ENCODE measurements around the gene GADL1.

The GADL1 gene

DNA sequence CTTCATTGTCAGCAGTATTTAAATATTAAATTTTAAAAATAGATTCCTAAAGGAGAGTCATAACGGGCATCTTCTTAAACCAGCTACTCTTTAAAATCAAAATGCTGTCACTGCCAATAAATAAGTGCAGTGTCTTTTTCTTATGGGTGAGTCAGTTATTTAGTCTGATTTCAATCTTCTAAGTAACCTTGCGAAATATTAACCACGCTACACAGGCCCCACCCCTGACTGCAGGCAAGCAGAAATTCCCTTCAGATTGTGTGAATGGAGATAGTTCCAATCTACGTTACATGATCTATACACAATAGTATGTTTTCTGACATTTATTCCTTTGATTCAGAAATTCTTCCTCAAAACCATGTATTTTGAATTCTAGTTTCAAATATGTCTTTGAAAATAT, 141.5 kb downstream of the GADL1 start:
- no peak for DNase-seq

DNA sequence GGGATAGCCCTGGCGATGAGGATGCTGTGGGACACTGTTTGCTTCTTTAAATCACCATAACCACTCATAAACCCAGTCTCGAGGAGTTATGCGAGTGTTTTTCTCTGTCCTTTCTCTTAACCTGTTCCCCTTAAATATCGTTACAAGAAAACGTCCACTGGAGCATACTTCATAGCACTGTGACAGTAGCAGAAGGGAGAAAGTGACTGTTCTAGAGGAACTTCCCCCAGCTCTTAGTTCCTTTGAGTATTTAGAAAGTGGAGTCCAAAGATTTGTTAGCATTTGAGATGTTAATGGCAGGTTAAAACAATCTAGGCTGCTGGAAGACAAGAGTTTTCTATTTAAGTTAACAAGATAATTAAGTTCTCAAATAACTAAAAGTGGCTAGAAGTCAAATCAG, 142.0 kb downstream of the GADL1 start:
- DNase-seq: no peak

DNA sequence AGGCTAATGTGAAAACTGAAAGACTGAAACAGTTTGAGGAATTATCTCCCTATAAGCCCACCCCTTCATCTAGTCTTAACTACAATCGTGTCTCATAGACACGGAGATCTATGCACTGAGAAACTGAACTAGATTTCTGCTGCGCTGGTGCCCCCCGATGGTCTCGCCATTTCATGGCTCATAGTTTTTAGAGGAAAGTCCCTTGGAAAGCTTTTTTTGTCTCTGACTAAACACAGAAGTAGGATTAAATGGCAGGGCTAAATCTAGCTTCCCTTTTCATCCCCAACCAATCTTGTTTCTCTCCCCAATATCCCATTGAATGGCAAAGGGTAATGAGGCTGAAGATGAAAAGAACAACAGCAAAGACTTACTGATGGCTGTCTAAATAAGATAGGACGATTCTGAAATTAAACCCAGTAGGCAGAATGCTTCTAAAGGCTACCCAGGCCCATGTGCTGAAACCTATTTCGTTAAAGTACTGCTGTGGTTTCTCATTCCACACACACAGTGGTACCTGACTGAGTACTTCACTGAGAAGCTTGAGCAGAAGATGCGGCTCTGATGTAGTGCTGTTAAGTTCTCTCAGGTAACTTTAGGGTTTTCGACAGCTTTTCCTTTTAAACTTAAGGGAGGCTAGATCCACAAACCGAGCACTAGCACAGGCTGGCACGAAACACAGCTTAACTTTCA, 142.7 kb downstream of the GADL1 start:
- peak; percentile 3 for DNase-seq

DNA sequence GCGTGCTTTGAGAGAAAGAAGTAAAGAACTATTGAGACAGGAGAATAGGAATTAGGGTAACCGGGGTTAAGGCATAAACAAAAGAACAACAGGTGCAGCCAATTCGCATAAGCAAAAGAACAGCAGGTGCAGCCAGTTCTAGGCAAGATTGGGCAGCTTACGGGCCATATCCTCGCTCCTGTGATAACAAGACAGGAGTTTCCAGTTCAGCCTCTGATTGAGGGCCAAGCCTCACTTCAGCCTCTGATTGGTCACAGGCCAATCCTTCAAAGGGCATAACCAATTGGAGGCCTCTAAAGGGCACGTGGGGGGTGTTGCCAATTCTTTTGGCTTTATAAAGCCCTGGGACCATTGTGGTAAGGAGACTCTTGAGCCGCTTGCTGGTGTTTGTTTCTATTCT, 143.5 kb downstream of the GADL1 start:
- peak; percentile 33 for DNase-seq

DNA sequence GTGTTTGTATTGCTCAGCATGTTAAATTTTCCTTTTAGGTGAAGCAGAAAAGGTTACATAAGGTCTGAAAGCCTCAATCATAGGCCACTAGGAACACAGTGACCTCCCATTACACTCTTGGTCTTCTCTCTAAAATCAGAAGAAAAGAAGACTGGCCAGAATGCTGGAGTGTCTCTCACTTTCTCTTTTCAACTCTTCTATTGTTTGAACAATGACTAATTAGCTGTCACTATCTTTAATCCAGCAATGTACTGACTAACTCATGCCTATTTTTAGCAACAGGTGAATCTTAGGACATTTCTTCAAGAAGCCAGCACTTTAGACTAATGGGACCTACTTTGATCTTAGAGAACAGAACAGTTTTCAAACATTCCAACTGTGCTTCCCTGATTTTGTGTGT, 145.2 kb downstream of the GADL1 start:
- no peak for DNase-seq

DNA sequence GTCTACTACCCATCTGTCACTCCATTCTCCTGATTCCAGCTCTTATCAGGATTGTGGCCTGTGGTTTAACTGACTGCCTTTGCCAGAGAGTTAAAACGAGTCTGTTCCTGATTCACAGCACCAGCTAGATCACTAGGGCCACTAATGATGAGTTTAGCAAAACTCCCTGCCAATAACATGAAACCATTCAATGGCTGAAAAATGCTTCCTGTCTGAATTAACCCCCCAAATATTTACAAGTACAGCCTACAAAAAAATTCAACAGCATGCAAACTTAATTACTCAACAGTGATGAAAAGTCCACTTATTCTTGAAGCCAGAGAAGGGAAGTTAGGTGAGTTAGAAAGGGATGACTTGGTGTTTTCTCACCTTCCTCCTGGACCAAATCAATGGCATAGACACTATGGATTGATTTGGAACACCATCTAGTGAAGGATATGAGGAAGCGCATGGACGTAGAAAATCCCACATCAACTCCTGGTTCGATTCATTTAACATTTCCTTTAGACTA, 146.6 kb downstream of the GADL1 start:
- peak; percentile 4 for DNase-seq

DNA sequence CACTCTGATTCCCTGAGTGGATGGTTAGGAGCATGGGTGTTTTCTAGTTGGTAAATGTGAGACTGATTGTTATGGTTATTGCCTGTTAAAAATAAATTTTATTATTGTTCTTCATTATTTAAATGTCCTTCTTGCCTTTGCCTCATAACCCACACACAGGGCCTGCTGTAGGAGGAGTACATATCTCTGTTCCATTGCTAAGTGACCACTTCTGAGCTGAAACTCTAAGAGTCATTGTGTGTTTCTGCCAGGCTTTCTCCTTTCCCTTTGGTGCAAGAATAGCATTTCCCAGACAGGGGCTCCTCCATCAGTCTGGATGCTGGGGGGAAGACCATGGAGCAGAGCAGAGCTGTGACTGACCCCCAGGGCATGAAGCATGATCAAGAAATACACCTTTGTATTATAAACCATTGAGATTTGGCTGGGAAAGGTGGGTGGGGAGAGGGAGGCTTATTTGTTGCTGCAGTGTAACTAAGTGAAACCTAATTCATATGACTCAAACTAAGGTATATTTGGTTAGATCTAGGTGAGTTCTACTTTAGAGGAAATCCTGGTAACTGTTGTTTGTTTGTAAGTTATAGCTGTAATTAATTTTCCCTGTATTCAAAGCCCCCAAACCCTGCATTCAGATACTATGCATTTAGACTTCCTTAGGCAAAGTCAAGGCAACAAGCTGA, 150.7 kb downstream of the GADL1 start:
- no peak for DNase-seq

DNA sequence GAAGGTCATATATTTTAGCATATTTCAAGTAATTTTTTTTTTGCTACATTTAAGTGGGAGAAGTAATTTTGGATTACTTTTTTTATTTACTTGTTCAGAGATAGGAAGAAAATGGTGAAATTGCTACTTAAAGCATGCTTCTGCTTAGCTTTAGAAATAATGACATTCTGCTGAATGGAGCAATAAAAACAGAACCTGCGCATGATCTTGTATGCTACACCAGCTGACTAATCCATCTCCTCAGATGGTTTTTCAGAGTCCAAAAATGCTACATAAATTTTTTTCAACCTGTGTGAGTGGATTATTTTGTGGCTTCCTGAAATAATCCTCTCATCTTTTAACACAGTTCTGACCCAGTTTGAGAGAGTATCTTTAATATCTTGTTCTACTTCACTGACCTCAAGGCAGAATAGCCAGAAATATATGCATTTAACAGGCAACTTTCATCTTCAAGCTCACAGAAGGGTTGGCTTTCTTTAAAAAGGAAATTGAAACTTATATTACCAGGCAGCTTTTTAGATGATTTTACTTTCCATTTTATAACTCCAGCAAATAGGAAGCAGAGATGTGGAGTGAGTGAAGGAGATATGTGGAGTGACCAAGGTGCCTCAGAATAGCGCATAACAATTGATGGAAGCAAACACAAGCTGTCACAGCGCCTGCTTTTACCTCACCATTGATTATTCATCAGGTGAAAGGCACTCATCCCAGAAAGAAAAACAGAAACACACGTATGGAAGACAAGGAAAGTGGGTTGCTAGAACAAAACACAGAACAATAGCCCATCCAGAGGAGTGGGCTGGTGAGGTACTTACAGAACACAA, 151.5 kb downstream of the GADL1 start:
- peak; percentile 35 for DNase-seq

DNA sequence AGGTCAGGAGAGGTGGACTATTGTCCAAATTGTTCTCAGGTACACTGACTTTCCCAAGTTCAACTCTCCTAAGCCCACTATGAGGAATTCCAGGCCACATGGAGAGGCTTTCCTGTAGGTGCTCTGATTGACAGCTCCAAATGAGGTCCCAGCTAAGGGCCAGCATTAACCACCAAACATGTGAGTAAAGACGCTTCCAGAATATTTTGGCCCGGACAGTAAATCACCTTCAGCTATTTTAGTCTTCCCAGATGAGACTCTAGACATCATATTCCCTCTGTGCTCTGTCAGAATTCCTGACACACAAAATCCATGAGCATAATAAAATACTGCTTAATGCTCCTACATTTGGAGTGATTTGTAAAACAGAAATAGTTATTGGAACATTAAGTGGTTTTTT, 152.6 kb downstream of the GADL1 start:
- no peak for DNase-seq

DNA sequence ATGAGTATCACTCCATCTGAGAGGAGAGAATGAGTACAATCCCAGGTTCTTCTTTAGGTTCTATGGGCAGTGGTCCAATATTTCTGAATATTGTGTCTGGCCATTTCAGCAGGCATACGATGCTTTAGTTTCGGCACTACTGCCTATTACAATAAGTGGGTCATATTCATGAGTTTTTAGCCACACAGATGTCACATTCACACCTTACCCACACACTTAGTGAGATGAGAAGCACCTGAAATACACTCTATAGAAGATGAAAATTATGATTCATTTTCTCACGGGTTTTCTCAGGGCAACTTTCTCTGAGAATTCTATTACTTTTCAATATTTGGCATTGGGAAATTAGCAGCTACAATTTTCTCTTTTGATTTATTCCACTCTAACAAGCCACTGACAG, 155.9 kb downstream of the GADL1 start:
- DNase-seq: no peak

DNA sequence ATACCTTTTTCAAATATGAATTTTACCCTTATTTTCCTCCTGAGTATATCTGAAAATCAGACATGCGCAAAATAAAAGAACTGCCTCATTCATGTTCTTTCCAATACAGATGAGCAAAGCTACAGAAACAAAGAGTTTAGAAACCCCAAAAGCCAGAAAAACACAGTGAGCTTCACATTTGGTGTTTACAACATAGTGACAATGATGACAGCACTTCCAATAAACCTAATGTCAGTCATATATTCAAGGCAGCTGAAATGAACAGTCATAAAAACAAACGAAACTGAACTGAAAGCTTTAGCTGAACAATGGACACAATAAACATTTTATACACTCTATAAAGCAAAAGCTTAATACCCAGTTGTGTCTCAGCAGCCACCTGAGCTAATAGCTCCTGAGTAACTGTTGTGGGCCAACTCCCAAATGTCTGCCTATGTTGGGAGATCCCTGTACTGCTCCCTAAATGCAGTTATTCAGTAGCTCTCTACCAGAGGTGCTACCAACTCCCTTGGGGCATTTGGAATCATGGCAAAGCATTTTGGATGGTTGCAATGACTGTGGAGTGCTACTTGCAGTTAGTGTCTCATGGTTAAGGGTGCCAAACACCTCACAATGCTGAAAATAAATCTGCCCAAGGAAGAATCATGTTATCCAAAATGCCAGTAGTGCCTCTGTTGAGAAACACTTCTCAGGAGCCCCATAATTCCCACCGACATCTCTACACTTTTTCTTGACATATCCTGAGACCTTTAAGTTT, 156.5 kb downstream of the GADL1 start:
- DNase-seq: no peak

DNA sequence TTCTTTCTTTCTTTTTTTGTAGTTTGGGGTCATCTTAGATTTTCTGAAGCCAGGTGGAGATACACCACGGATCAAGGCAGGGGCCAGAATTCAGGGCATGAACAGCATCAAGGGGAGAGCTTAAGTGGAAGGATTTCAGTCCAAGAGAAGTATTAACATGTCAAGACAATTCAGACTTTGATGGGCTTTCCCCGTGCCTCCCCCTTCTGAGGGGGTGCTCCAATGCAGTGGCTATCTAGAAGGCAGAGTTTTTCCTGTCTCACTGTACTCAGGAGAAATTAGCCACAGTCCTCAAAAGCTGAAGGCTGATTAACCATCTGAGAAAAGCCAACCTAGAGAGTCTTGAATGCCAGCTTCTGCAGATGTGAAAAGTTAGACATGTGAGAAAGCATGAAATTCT, 160.8 kb downstream of the GADL1 start:
- DNase-seq: no peak

DNA sequence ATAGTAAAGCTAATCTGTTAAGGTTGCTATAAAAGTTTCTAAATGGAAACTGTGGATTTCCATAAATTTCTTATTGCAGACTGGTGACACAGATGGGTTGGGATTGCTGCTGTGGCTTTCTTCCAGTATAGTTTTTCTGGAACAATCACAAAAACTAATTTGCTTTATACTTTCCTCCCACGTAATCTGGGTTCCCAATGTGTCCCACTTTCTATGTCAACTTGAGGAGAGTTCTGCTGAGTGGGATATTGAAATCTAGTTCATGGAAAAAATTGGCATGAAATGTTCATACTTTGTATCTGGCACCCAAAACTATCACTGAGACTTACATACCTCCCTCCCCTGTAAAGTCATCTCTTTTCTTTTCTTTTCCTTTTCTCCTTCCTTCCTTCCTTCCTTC, 161.3 kb downstream of the GADL1 start:
- no peak for DNase-seq

DNA sequence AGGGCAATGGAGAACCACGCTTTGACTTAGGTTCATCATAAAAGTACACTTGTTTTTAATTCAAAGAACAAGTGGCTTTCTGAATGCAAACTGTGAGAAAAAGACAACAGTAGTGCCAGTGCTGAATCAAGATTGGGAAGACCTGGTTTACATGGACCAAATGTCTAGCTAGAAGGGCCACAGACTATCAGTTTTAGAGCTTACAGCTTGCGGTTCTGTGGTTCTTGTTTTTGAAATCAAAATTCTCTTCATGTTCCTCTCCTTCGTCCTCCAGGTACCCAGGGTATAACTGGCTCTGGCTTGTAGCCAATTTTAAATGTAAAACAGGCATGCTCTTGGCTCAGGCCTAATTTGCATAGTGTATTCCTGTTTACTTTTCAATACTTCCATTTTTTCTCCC, 163.5 kb downstream of the GADL1 start:
- DNase-seq: no peak

DNA sequence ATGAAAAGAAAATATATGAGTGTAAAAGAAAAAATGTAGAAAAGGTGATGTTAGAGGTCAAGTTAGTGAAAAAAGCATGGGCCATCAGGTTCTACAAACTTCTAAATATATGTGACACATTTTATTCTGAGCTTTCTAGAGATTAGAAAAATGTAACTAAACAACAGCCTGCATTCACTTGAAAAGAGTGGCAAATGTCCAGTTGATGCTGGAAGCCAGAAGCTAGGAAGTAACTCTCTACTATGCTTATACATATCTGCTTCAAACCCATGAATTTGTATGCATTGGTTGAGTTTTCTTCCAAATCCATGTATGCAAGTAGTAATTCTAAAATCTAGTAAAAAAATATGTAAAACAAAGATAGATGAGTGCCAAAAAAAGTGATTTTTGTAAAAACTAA, 164.5 kb downstream of the GADL1 start:
- no peak for DNase-seq

DNA sequence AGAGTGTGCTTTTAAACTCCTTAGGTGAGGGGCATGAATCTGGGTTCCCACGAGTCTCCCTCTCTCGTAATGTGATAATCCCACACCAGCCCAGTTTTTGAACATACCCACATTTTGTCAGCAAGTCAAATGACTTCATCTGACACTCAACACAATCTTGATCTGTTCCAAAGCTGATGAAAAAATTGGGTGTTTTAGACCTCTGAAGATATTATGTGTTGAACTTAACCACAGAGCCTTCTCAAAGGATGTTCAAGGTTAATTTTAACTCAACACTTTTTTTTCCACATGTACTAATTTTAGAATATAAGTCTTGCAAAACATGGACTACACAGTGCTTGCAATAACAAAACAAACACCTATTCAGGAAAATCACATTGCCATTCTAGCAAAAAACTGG, 164.9 kb downstream of the GADL1 start:
- DNase-seq: no peak

DNA sequence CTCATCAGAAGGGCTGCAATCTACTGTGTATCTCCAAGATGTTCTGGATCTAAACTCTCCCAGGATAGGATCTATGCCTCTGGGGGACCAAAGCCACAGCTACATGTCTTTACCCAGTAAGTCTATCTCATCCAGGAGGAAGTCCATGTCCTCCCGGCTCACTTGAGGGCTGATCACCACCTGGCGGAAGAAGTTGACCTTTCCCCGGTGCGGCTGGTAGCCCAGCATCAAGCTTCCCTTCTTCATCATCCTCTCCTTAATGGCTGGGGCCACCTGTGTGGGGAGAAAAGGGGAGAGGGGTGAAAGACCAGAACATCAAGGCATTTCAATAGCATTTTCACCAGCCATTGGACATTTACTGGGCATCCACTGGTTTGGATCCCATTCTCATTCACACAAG, 166.3 kb downstream of the GADL1 start:
- no peak for DNase-seq

DNA sequence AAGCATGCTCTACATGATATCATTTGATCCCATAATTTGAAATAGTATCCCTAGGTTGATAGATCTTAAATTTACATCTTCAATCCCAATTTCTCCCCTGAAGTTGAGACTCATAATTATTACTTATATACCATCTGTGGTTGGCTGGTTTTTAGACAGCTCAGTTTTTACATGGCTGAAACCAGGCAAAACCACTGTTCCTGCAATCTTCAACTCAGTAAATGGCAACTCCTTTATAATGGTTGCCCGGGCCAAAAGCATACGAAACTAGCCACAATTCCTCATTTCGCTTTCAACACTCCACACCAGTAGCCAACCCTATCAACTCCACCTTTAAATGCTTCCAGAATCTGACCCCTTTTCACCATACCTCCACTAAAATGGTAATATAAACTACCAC, 169.6 kb downstream of the GADL1 start:
- DNase-seq: no peak

DNA sequence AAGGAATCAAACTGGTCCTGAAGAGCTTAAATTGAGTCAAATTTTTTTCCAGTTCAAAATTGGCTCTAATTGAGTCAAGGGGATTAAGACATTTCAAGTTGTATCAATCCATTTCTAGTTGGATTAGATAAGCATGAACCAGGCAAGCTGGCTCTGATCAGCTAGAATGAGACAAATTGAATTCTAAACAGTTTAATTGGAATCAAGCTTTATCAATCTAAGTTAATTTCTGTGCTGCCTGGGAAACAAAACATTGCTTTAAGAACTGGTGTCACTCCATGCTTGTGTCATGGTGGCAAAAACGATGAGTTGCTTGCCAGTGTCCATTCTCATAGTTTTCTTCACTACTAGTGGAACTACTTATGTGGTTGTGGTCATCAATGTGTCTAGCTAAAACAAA, 171.2 kb downstream of the GADL1 start:
- DNase-seq: no peak

DNA sequence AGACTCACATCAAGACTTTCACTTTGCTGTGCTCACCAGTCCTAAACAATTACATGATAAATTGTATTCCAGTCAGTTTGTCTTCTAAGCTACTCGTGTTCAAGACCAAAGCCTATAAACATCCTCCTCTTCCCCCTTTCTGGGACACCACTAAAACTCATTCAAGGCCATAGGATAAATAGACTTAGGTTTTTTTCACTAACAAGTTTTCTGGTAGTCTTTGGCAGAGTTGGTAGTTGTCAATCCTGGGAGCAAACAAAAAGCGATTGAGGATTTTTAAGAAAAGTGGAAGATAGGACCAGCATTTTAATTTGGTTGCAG, 173.2 kb downstream of the GADL1 start:
- no peak for DNase-seq

DNA sequence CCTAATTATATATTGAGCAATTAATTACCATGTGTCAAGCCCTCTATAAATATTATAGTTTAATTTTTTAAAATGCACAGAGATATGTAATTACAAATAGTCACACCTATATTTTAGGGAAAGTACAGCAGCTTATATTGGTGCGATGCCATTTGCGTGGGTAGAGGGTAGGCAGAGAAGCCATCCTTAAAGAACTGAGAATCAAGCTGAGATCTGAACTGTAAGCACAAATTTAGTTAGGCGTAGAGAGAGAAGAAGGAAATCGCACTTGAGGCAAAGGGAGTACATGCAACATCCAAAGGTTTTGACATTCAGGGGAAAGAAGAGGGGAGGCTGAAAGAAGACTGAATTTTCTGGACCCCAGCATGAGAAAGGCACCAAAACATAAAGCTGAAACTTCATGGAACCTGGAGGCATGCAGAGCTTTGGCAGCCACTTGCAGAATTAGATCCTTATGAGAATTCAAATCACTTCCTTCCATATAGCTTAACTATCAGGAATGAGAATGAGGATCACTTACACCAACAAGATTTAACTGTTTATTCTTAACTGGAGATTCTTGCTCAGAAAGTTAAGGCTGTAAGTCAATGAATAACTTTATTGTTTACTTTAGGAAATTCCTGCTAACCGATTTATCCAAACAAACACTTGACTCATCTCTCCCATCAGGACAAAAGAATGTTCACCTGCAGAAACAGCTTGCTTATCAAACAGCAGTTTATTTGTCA, 173.7 kb downstream of the GADL1 start:
- DNase-seq: no peak

DNA sequence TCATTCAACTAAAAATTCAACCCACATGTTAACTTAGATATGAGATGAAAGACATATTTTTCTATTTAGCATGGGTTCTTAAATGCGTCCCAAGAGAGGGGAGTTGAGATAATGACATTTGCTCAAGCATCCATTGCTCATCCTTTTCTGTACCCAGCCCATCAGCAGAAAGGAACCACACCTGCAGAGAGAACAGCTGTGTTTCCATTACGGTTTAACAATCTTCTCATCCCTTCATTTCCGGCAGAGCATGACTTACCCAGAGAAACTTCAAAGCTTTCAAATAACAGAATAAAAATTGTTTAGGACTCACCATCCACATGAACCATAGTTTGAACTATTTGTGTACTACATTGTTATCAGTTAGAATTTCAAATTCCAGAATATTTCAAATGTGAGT, 174.9 kb downstream of the GADL1 start:
- no peak for DNase-seq
